ENCODE data around the gene ALX4.

- TF ChIP-seq EP300 (IDR thresholded peaks at IDR 0.05) (no peak), CTCF (IDR thresholded peaks at IDR 0.05) (no peak)
Observed at GRCh38 chr11:44321059-44321458, 11.1 kb upstream of the ALX4 start.

All from gastroesophageal sphincter (tissue), 3 donors.